Activated T-helper 1 cell treated with anti-CD3 and anti-CD28 coated beads, Interleukin-12 subunit alpha, Interleukin-12 subunit beta, Interleukin-2, Interleukin-4 antibody, amounts not matched to agents 30 ng/mL and 10 ng/mL and 1 ng/mL, durations not matched to agents 14 hours and 24 hours and 36 hours (primary cell): ENCODE results near the gene NUP85. TPM values are rescaled to one million over a fixed set of nuclear protein-coding genes. Genes with fewer than 3 reads are reported as not detected.
"Not testable (repeated sequence)": the region's sequence is repeated elsewhere in the genome, so short reads cannot be mapped to it uniquely, and the experiment has no call there.

Experiments
- DNase-seq: peaks from one replicate; pipeline ENCODE4 v3.0.0; 2021; ENCODE audit warnings: low spot score
- H3K27ac Mint-ChIP-seq: one replicate; pipeline ENCODE4 v1.8.0; 2021; ENCODE audit warnings: mild to moderate bottlenecking, mixed read lengths
- H3K27me3 Mint-ChIP-seq: one replicate; pipeline ENCODE4 v1.8.0; 2022; ENCODE audit warnings: mild to moderate bottlenecking, moderate library complexity, mixed read lengths; ENCODE audit not compliant: insufficient read depth
- H3K36me3 Mint-ChIP-seq: one replicate; pipeline ENCODE4 v1.8.0; 2021; ENCODE audit warnings: low read depth, mixed read lengths
- H3K4me1 Mint-ChIP-seq: one replicate; pipeline ENCODE4 v1.8.0; 2021; ENCODE audit warnings: low read depth, mixed read lengths
- H3K4me3 Mint-ChIP-seq: one replicate; pipeline ENCODE4 v1.8.0; 2021; ENCODE audit warnings: mild to moderate bottlenecking, moderate library complexity, mixed read lengths
- H3K9me3 Mint-ChIP-seq: one replicate; pipeline ENCODE4 v1.8.0; 2021; ENCODE audit warnings: mixed read lengths
- intact Hi-C: fragments of 100-400 bp; cut with micrococcal nuclease; formaldehyde crosslinking; loops from one replicate; pipeline ENCODE4 v1.15.1; 2024
- total RNA-seq: library from RNA; stranded (reverse); gene quantifications from 2 replicates; pipeline ENCODE4 v1.2.3, GENCODE V29; 2022

NUP85 gene
- total RNA-seq, 1 donor from 2014 or later: 122 TPM

- intact Hi-C loops: loop anchor here (10.0 kb wide), 2 partner anchors 392 to 408 kb away; partner anchors contain the start of gene FDXR
- DNase-seq: no peak
- Mint-ChIP-seq H3K27me3 (no peaks in the 10 kb centered on the region), H3K9me3 (no peaks in the 10 kb centered on the region), H3K4me1 (peaks cover 30% of the 10 kb centered on the region), H3K36me3 (peaks cover 25% of the 10 kb centered on the region), H3K4me3 (no peak overlapping the region), H3K27ac (no peak overlapping the region)
These were observed 61.6 kb downstream of the NUP85 start for GRCh38 chr17:75267153-75267410.

DNA sequence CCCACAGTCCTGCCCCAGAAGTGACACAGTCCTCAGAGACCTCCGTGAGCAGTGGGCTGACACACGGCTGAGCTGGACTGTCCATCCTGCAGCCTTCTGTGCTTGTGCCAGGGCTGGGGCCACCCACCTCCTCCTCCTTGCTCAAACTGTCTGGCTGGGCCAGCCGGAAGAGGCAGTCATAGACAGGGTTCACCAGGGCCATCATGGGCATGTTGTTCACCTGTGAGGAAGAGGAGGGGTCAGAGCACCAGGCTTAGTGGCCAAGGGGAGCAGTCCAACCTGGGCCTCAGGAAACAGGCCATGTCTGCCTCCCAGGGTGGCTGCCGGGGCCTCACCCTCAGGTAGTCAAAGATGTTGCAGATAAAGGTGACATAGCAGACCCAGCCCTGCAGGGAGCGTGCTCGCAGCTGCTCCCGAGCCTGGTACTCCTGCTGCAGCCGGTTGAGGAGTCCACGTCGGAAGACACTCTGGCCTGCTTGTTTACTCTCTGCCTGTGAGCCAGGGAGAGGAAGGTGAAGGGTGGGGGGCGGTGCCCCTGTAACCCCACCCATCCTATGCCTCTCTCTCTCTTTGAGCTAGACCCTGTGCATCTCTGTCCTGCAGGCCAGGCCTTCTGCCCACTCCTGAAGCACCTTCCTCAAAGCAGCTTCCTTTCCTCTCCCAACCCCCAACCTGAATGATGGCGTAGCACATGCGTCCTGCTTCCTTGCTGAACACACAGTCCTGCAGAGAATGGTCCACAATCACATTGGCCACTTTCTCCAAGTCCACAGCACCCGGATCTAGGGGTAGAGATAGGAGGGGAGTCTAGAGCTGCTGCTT is 62.1 kb downstream of the NUP85 start:
- Mint-ChIP-seq H3K4me3 (no peak overlapping the region), H3K36me3 (peaks cover 22% of the 10 kb centered on the region), H3K9me3 (no peaks in the 10 kb centered on the region), H3K4me1 (peaks cover 28% of the 10 kb centered on the region), H3K27me3 (no peaks in the 10 kb centered on the region), H3K27ac (no peak overlapping the region)
- intact Hi-C loops: loop anchor here (10.0 kb wide), 2 partner anchors 393 to 407 kb away; partner anchors contain the start of gene FDXR
- DNase-seq: no peak

DNA sequence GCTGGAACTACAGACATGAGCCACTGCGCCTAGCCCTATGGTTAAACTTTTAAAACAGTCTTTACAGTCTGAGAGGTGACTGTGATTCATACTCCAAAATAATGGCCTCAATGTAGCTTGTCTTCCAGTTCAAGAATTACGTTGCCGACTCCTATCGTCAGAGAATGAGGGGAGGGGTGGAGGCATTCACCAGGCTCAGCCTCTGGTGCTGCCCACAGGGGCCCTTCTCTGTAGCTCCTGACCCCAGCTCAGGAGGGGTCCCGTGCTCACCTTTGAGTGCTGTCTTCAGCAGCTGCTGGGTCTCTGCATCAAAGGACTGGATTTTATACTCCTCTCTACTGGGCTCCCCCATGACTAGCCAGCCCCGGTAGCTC is 64.4 kb downstream of the NUP85 start:
- no peak for DNase-seq
- intact Hi-C loops: loop anchor here (1.0 to 10.0 kb wide), 5 partner anchors 8 to 405 kb away; partner anchors contain the start of genes FDXR and MYO15B
- H3K27ac Mint-ChIP-seq: peak overlapping the region; percentile 84
- H3K9me3 Mint-ChIP-seq: no peaks in the 10 kb centered on the region
- H3K4me3 Mint-ChIP-seq: peak overlapping the region; percentile 88
- peaks cover 36% of the 10 kb centered on the region for H3K4me1 Mint-ChIP-seq
- H3K27me3 Mint-ChIP-seq: no peaks in the 10 kb centered on the region
- peaks cover 27% of the 10 kb centered on the region for H3K36me3 Mint-ChIP-seq

- intact Hi-C loops: loop anchor here (1.0 to 10.0 kb wide), 3 partner anchors 8 to 314 kb away; partner anchors contain the start of gene MYO15B
- peak overlapping the region; percentile 88 for H3K4me3 Mint-ChIP-seq
- peak; percentile 56 for DNase-seq
- no peaks in the 10 kb centered on the region for H3K27me3 Mint-ChIP-seq
- H3K27ac Mint-ChIP-seq: peak overlapping the region; percentile 84
- H3K9me3 Mint-ChIP-seq: no peaks in the 10 kb centered on the region
- peaks cover 30% of the 10 kb centered on the region for H3K36me3 Mint-ChIP-seq
- peaks cover 36% of the 10 kb centered on the region for H3K4me1 Mint-ChIP-seq
These were observed 64.9 kb downstream of the NUP85 start for GRCh38 chr17:75270218-75270965.

DNA sequence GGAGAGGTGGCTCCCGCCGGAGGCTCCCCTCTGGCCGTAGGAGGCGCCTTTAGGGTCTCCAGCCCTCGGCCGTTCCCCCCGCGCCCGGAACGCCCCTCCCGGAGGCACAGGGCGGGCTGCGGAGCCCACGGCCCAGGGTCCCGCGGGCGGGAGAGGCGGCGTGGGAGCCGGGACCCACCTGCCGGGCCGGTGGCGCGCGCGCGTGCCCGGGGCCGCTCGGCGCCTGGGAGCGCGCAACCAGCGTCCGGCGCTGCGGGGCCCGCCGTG is 65.4 kb downstream of the NUP85 start, which contains the start of gene MIF4GD:
MIF4GD (minus strand) TSS at position 266 of the 267 bp plus-strand sequence. CDS start 1,036 bp downstream, outside the sequence.
- peaks cover 30% of the 10 kb centered on the region for H3K36me3 Mint-ChIP-seq
- H3K4me1 Mint-ChIP-seq: peaks cover 36% of the 10 kb centered on the region
- H3K27me3 Mint-ChIP-seq: no peaks in the 10 kb centered on the region
- no peak for DNase-seq
- peak within 1 kb of the TSS; percentile 86 for H3K27ac Mint-ChIP-seq
- peak within 1 kb of the TSS; percentile 92 for H3K4me3 Mint-ChIP-seq
- intact Hi-C loops: loop anchor here (1.0 to 10.0 kb wide), 7 partner anchors 9 to 314 kb away; partner anchors contain the start of genes MYO15B, SLC25A19 and SUMO2
- no peaks in the 10 kb centered on the region for H3K9me3 Mint-ChIP-seq

DNA sequence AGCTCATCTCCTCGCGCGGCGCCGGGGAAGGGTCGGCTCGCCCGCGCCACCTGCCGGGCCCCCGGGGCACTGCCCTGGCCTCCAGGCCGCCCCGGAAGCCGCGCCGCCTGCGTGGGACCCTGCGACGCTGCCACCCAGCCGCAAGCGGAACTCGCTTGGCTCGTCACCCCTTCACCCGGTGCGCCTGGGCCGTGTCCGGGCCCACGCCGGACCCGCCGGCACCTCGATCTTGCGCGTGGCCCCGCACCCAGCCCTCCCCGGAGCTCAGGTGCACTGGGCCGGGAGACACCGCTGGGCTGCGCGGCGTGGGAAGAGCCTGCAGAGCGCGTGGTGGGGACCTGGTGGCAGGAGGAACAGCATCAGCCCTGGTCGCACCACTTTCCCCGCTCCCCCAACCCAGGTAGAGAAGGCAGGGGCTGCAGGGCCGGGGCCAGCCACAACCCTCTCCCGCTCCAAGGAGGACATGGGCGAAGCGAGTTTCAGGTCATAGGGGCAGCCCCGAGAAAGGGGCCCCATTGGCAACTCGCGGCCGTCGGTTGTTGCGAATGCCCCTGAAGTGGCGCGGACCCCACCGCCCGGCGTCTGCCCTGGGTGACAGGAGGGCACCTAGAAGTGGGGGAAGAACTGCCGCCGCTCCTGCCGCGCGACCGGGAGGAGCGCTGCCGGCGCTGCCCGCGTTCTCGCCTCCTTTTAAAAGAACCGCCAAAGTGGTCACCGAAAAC is 65.9 kb downstream of the NUP85 start:
- H3K9me3 Mint-ChIP-seq: no peaks in the 10 kb centered on the region
- peak; percentile 90 for DNase-seq
- peak overlapping the region; percentile 92 for H3K4me3 Mint-ChIP-seq
- H3K4me1 Mint-ChIP-seq: peaks cover 36% of the 10 kb centered on the region
- peak overlapping the region; percentile 86 for H3K27ac Mint-ChIP-seq
- intact Hi-C loops: loop anchor here (1.0 to 10.0 kb wide), 5 partner anchors 18 to 313 kb away; partner anchors contain the start of genes MYO15B, SLC25A19 and SUMO2
- H3K36me3 Mint-ChIP-seq: peaks cover 29% of the 10 kb centered on the region
- H3K27me3 Mint-ChIP-seq: no peaks in the 10 kb centered on the region

DNA sequence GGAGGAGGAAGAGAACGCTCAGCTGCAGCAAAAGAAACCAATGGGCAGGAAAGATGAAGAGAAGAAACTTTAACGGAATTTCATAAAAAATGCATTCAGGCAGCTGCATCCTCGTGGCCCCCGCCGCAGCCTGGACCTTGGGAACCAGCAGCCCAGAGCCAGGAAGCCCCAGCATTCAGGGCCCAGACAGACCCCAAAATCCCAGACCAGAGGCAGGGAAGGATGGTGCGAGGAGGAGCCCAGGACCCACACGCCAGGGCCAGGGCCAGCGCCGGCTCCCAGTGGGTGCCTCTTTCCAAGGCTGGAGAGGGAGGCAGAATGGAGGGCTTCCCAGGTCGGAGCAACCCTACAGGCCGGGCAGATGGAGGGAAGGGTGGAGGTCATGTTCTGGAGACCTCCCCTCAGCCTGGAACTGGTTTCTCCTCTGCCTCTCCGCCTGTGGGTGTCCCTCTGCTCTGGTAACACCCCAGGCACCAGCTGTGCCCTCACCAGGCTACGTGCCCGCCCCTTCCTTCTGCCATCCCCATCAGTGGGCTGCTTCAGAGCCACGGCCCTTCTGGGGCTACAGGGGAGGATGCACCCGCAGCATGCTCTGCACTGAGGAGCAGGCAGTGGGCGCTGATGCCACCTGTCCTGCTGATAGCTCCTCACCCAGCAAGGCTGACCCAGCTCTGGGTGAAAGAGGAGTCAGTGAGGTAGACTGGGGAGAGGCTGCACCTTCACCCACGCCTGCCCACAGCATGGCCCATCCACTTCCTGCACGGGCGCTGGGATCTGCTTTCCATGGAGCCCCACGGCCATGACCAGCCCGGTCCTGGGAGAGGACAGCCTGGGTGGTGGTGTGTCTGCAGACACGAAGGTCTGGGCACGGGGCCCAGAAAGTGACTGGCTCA is 66.7 kb downstream of the NUP85 start:
- DNase-seq: no peak
- Mint-ChIP-seq H3K27ac (peak overlapping the region; percentile 86), H3K27me3 (no peaks in the 10 kb centered on the region), H3K36me3 (peaks cover 25% of the 10 kb centered on the region), H3K9me3 (no peaks in the 10 kb centered on the region), H3K4me3 (peak overlapping the region; percentile 92), H3K4me1 (peaks cover 36% of the 10 kb centered on the region)
- intact Hi-C loops: loop anchor here (1.0 to 10.0 kb wide), 5 partner anchors 17 to 313 kb away; partner anchors contain the start of genes MYO15B, SLC25A19 and SUMO2

GRCh38 chr17:75272848-75273184 is 67.3 kb downstream of the NUP85 start:
- no peaks in the 10 kb centered on the region for H3K27me3 Mint-ChIP-seq
- H3K27ac Mint-ChIP-seq: peak overlapping the region; percentile 43
- peak overlapping the region; percentile 92 for H3K4me3 Mint-ChIP-seq
- no peak for DNase-seq
- peaks cover 36% of the 10 kb centered on the region for H3K4me1 Mint-ChIP-seq
- H3K9me3 Mint-ChIP-seq: no peaks in the 10 kb centered on the region
- peaks cover 25% of the 10 kb centered on the region for H3K36me3 Mint-ChIP-seq
- intact Hi-C loops: loop anchor here (10.0 kb wide), 1 partner anchor 312 kb away; the partner anchor contains the start of gene MYO15B

GRCh38 chr17:75273977-75274708 is 68.7 kb downstream of the NUP85 start:
- no peak for DNase-seq
- Mint-ChIP-seq H3K4me3 (peak overlapping the region; percentile 34), H3K27me3 (no peaks in the 10 kb centered on the region), H3K36me3 (peaks cover 27% of the 10 kb centered on the region), H3K4me1 (peaks cover 33% of the 10 kb centered on the region), H3K9me3 (no peaks in the 10 kb centered on the region), H3K27ac (no peak overlapping the region)
- intact Hi-C loops: loop anchor here (10.0 kb wide), 1 partner anchor 311 kb away; the partner anchor contains the start of gene MYO15B

DNA sequence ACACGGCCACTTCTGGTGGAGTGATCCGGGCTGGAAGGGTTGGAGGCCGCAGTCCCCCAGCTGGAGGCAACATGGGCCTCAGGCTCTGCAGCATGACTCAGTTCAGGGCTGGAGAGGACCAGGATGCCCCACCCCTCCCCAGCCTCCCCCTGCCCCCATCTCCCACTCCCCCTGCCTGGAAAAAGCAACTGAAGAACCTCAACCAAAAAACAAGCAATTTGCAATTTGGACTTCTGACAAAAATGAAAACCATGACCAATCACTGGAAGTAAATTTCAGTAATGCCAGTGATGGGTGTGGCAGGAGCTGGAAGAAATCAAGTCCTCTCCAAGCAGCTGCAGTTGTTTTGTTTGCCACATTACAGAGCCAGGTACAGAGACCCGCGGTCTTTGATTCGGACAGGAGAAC is 72.2 kb downstream of the NUP85 start:
- H3K9me3 Mint-ChIP-seq: no peaks in the 10 kb centered on the region
- peaks cover 15% of the 10 kb centered on the region for H3K4me1 Mint-ChIP-seq
- DNase-seq: no peak
- no peaks in the 10 kb centered on the region for H3K27me3 Mint-ChIP-seq
- no peak overlapping the region for H3K4me3 Mint-ChIP-seq
- peaks cover 27% of the 10 kb centered on the region for H3K36me3 Mint-ChIP-seq
- no peak overlapping the region for H3K27ac Mint-ChIP-seq
- intact Hi-C loops: loop anchor here (10.0 kb wide), 1 partner anchor 307 kb away; the partner anchor contains the start of gene MYO15B

- H3K4me1 Mint-ChIP-seq, DNase-seq, H3K4me3 Mint-ChIP-seq, H3K27me3 Mint-ChIP-seq, H3K27ac Mint-ChIP-seq, intact Hi-C loops, H3K9me3 Mint-ChIP-seq: not testable (repeated sequence)
- H3K36me3 Mint-ChIP-seq: peaks cover 22% of the 10 kb centered on the region
These were observed 74.7 kb downstream of the NUP85 start for GRCh38 chr17:75280189-75280588.
